Measurements from ENCODE around the gene TIMM10.

The TIMM10 gene

GRCh38 chr11:57523419-57523818 is 7.1 kb downstream of the TIMM10 start:
- TF ChIP-seq RAD21 (IDR thresholded peaks at IDR 0.05; ENCODE audit: low read depth) (no peak), MAX (IDR thresholded peaks at IDR 0.05) (no peak), TCF12 (IDR thresholded peaks at IDR 0.05; ENCODE audit: low read depth) (no peak), CREB1 (IDR thresholded peaks at IDR 0.05; ENCODE audit: low read depth) (no peak), CEBPB (IDR thresholded peaks at IDR 0.05) (no peak), TAF1 (IDR thresholded peaks at IDR 0.05; ENCODE audit: low read depth) (no peak), FOXM1 (IDR thresholded peaks at IDR 0.05; ENCODE audit: borderline replicate concordance, low read depth) (no peak), YY1 (IDR thresholded peaks at IDR 0.05; ENCODE audit: low read depth) (no peak), REST (IDR thresholded peaks at IDR 0.05; ENCODE audit: low read depth) (no peak), EP300 (IDR thresholded peaks at IDR 0.05; ENCODE audit: borderline replicate concordance) (no peak), EGR1 (IDR thresholded peaks at IDR 0.05) (no peak), TEAD4 (IDR thresholded peaks at IDR 0.05) (no peak), USF1 (IDR thresholded peaks at IDR 0.05) (no peak), ZBTB7A (IDR thresholded peaks at IDR 0.05; ENCODE audit: low read depth) (no peak), NFIC (IDR thresholded peaks at IDR 0.05) (no peak)

GRCh38 chr11:57521116-57521515 is 9.4 kb downstream of the TIMM10 start:
- TF ChIP-seq EP300 (IDR thresholded peaks at IDR 0.05; ENCODE audit: borderline replicate concordance) (no peak), ZBTB7A (IDR thresholded peaks at IDR 0.05; ENCODE audit: low read depth) (no peak), YY1 (IDR thresholded peaks at IDR 0.05; ENCODE audit: low read depth) (no peak), EGR1 (IDR thresholded peaks at IDR 0.05) (no peak), USF1 (IDR thresholded peaks at IDR 0.05) (no peak), TAF1 (IDR thresholded peaks at IDR 0.05; ENCODE audit: low read depth) (no peak), MAX (IDR thresholded peaks at IDR 0.05) (no peak), FOXM1 (IDR thresholded peaks at IDR 0.05; ENCODE audit: borderline replicate concordance, low read depth) (no peak), TCF12 (IDR thresholded peaks at IDR 0.05; ENCODE audit: low read depth) (no peak), TEAD4 (IDR thresholded peaks at IDR 0.05) (no peak), NFIC (IDR thresholded peaks at IDR 0.05) (no peak), CREB1 (IDR thresholded peaks at IDR 0.05; ENCODE audit: low read depth) (no peak), REST (IDR thresholded peaks at IDR 0.05; ENCODE audit: low read depth) (no peak), RAD21 (IDR thresholded peaks at IDR 0.05; ENCODE audit: low read depth) (no peak), CEBPB (IDR thresholded peaks at IDR 0.05) (no peak)

DNA sequence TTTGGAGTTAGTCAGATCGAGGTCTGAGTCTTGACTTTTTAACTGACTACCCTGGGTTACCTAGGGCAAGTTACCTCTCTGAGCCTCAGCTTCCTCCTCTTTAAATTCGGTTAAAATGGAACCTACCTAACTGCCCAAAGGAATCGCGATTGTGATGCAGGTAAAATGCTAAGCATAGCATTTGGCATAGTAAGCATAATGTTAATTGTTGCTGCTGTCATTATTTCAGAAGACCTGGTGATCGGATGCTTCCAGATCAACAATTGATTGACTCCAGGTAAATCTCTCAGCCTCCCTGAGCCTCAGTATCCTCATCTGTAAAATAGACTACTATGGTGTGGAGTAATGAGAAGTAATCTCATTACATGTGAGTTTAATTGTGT is 14.5 kb downstream of the TIMM10 start:
- TF ChIP-seq EGR1 (IDR thresholded peaks at IDR 0.05) (no peak), FOXM1 (IDR thresholded peaks at IDR 0.05; ENCODE audit: borderline replicate concordance, low read depth) (no peak), YY1 (IDR thresholded peaks at IDR 0.05; ENCODE audit: low read depth) (no peak), RAD21 (IDR thresholded peaks at IDR 0.05; ENCODE audit: low read depth) (no peak), TCF12 (IDR thresholded peaks at IDR 0.05; ENCODE audit: low read depth) (no peak), EP300 (IDR thresholded peaks at IDR 0.05; ENCODE audit: borderline replicate concordance) (no peak), NFIC (IDR thresholded peaks at IDR 0.05) (no peak)

- no peak for TF ChIP-seq EP300 (IDR thresholded peaks at IDR 0.05; ENCODE audit: borderline replicate concordance)
- no peak for TF ChIP-seq CEBPB (IDR thresholded peaks at IDR 0.05)
- no peak for TF ChIP-seq TCF12 (IDR thresholded peaks at IDR 0.05; ENCODE audit: low read depth)
- TF ChIP-seq USF1 (IDR thresholded peaks at IDR 0.05) = peak; percentile 92
- peak; percentile 44; the same call in 1 of the 2 replicates for TF ChIP-seq EGR1 (IDR thresholded peaks at IDR 0.05)
- TF ChIP-seq REST (IDR thresholded peaks at IDR 0.05; ENCODE audit: low read depth) = no peak
- TF ChIP-seq RAD21 (IDR thresholded peaks at IDR 0.05; ENCODE audit: low read depth) = no peak
- no peak for TF ChIP-seq TAF1 (IDR thresholded peaks at IDR 0.05; ENCODE audit: low read depth)
- TF ChIP-seq ZBTB7A (IDR thresholded peaks at IDR 0.05; ENCODE audit: low read depth) = peak; percentile 90
- TF ChIP-seq MAX (IDR thresholded peaks at IDR 0.05) = peak; percentile 46; the same call in 1 of the 2 replicates
- TF ChIP-seq YY1 (IDR thresholded peaks at IDR 0.05; ENCODE audit: low read depth) = no peak
- no peak; the same call in 1 of the 2 replicates for TF ChIP-seq NFIC (IDR thresholded peaks at IDR 0.05)
- TF ChIP-seq CREB1 (IDR thresholded peaks at IDR 0.05; ENCODE audit: low read depth) = no peak
- no peak for TF ChIP-seq FOXM1 (IDR thresholded peaks at IDR 0.05; ENCODE audit: borderline replicate concordance, low read depth)
- TF ChIP-seq TEAD4 (IDR thresholded peaks at IDR 0.05) = no peak
Observed at GRCh38 chr11:57515332-57516060, 15.1 kb downstream of the TIMM10 start, which contains the start of gene SLC43A1. TSS of gene SLC43A1 (minus strand) at chr11:57515702. CDS start at chr11:57514111, 1,591 bp downstream.

Measured in Ishikawa (cell line).